B cell (primary cell): Measurements from ENCODE around the gene ERRFI1. TPM values are rescaled to one million over a fixed set of nuclear protein-coding genes. Genes with fewer than 3 reads are reported as not detected.

Experiments used
- ATAC-seq: fragments of 200-7000 bp; cut with Tn5 transposase; one replicate; pipeline ENCODE4 v1.10.0; 2021; ENCODE audit warnings: low read depth, mild to moderate bottlenecking, moderate number of reproducible peaks, moderate library complexity
- CTCF ChIA-PET: fragments of 350-600 bp; sonication (Branson Sonifier 250); formaldehyde crosslinking; loops from one replicate; lab custom pipeline; 2021; ENCODE audit warnings: antibody characterized with exemption, inconsistent platforms; lab: Charles Lee
- POLR2A ChIA-PET: fragments of 350-600 bp; sonication (Branson Sonifier 250); formaldehyde crosslinking; loops from one replicate; lab custom pipeline; 2021; ENCODE audit warnings: antibody characterized with exemption; lab: Charles Lee
- DNase-seq: peaks from one replicate; pipeline ENCODE4 v3.0.0; 2013
- H2AFZ ChIP-seq: 2 replicates; pipeline ENCODE4 v1.6.1; 2012; ENCODE audit warnings: mild to moderate bottlenecking, low read depth, low read length; ENCODE audit not compliant: insufficient read depth, poor library complexity, severe bottlenecking
- H3K27ac ChIP-seq, 2 donors: 1 replicate in 1 of 2; 2 replicates in 1 of 2; pipeline ENCODE4 v1.5.1; 2012 to 2013; ENCODE audit warnings: low read length in 2 of 2, mild to moderate bottlenecking in 2 of 2, moderate library complexity in 1 of 2
- H3K27me3 ChIP-seq, 4 experiments: fragments of 200-600 bp in 1 of 4; sonication (generic) in 1 of 4; replicated peaks in 1 of 4; 1 replicate in 2 of 4; 2 replicates in 2 of 4; pipeline versions ENCODE4 v1.6.1 to v1.7.0; 2013 to 2016; ENCODE audit warnings: low read length in 3 of 4, mild to moderate bottlenecking in 2 of 4, mixed read lengths in 1 of 4, moderate library complexity in 1 of 4; ENCODE audit not compliant: insufficient read depth in 4 of 4, control insufficient read depth in 3 of 4; ENCODE audit errors: control extremely low read depth in 1 of 4
- H3K36me3 ChIP-seq, 2 experiments: replicated peaks in 1 of 2; 1 replicate in 1 of 2; 2 replicates in 1 of 2; pipeline versions ENCODE4 v1.6.1 to v1.7.1; 2013; ENCODE audit warnings: low read length in 1 of 2; ENCODE audit not compliant: insufficient read depth in 2 of 2, control insufficient read depth in 1 of 2; ENCODE audit errors: control extremely low read depth in 1 of 2, extremely low read depth in 1 of 2
- H3K4me1 ChIP-seq, 2 donors: fragments of 200-600 bp in 1 of 2; sonication (generic) in 1 of 2; 1 replicate in 1 of 2; 2 replicates in 1 of 2; pipeline versions ENCODE4 v1.5.1 to v1.6.1; 2013 to 2017; ENCODE audit warnings: low read length in 2 of 2; ENCODE audit not compliant: control insufficient read depth in 2 of 2, insufficient read depth in 2 of 2
- H3K4me2 ChIP-seq: replicated peaks from 2 replicates; pipeline ENCODE3; 2012; ENCODE audit warnings: mild to moderate bottlenecking, low read depth, low read length; ENCODE audit not compliant: poor library complexity, severe bottlenecking
- H3K4me3 ChIP-seq, 5 experiments: fragments of 200-600 bp in 1 of 5; sonication (generic) in 1 of 5; 1 replicate in 3 of 5; 2 replicates in 2 of 5; pipeline versions ENCODE4 v1.5.1 to v1.7.0; 2011 to 2016; ENCODE audit warnings: low read length in 4 of 5, mild to moderate bottlenecking in 4 of 5, low read depth in 2 of 5, control low read depth in 1 of 5, moderate library complexity in 1 of 5; ENCODE audit not compliant: insufficient read depth in 1 of 5; ENCODE audit errors: control extremely low read depth in 1 of 5, extremely low read depth in 1 of 5
- H3K79me2 ChIP-seq: fragments of 200-600 bp; sonication (generic); one replicate; pipeline ENCODE4 v1.6.0; 2016; ENCODE audit warnings: low read length; ENCODE audit not compliant: control insufficient read depth, insufficient read depth
- H3K9ac ChIP-seq: fragments of 200-600 bp; sonication (generic); 2 replicates; pipeline ENCODE4 v1.6.1; 2017; ENCODE audit warnings: mild to moderate bottlenecking, low read length, moderate library complexity
- H3K9me3 ChIP-seq, 3 donors: one replicate each; pipeline versions ENCODE4 v1.6.1 to v1.7.1; 2013; ENCODE audit warnings: low read length in 2 of 3; ENCODE audit not compliant: control insufficient read depth in 2 of 3, insufficient read depth in 1 of 3; ENCODE audit errors: control extremely low read depth in 1 of 3
- H4K20me1 ChIP-seq: 2 replicates; pipeline ENCODE4 v1.6.0; 2012; ENCODE audit warnings: mild to moderate bottlenecking, low read length; ENCODE audit not compliant: insufficient read depth, control insufficient read depth, poor library complexity, severe bottlenecking
- H3K27ac Mint-ChIP-seq: one replicate; pipeline ENCODE4 v1.8.0; 2021; ENCODE audit warnings: mixed read lengths
- H3K27me3 Mint-ChIP-seq: one replicate; pipeline ENCODE4 v1.8.0; 2021; ENCODE audit warnings: mixed read lengths
- H3K4me1 Mint-ChIP-seq: one replicate; pipeline ENCODE4 v1.8.0; 2021; ENCODE audit warnings: mixed read lengths
- H3K4me3 Mint-ChIP-seq: one replicate; pipeline ENCODE4 v1.8.0; 2021; ENCODE audit warnings: mixed read lengths
- H3K9me3 Mint-ChIP-seq: one replicate; pipeline ENCODE4 v1.8.0; 2022; ENCODE audit warnings: mixed read lengths; ENCODE audit not compliant: insufficient read depth
- EZH2 ChIP-seq: IDR thresholded peaks from 2 replicates; pipeline ENCODE4 v1.6.1; 2012; ENCODE audit warnings: borderline replicate concordance, low read depth, mild to moderate bottlenecking, moderate library complexity, low read length; ENCODE audit not compliant: insufficient read depth, poor library complexity, severe bottlenecking
- WGBS: methylation state at CpG from one replicate; pipeline ENCODE4 v1.1.5; 2013; ENCODE audit warnings: missing lambda C conversion rate; ENCODE audit not compliant: insufficient coverage; 5-methylcytosine and 5-hydroxymethylcytosine counted together
- intact Hi-C: fragments of 100-400 bp; cut with micrococcal nuclease; formaldehyde crosslinking; loops from one replicate; pipeline ENCODE4 v1.10.0; 2022
- polyA plus RNA-seq: library from polyadenylated mRNA; depleted of rRNA; stranded (reverse); fragments of >200 nt; gene quantifications from 2 replicates; pipeline ENCODE4 v1.2.3, GENCODE V29; 2012
- total RNA-seq, 2 donors: library from RNA; stranded (reverse); fragments of 120-200 nt in 1 of 2; gene quantifications; 1 replicate in 1 of 2; 2 replicates in 1 of 2; pipeline versions ENCODE4 v1.2.3 to v1.2.4, GENCODE V29; 2013 to 2022
- TF ChIP-seq, protein P1 (sequence below): fragments of 200-600 bp; IDR thresholded peaks from one replicate; pipeline ENCODE4 v1.8.0; 2022; ENCODE audit warnings: antibody characterized with exemption, mild to moderate bottlenecking

ERRFI1 gene
- total and polyA plus RNA-seq, 2 donors (not counting 1 experiment from before 2014, with no cell fraction given) = 1.5 to 2.0 TPM

DNA sequence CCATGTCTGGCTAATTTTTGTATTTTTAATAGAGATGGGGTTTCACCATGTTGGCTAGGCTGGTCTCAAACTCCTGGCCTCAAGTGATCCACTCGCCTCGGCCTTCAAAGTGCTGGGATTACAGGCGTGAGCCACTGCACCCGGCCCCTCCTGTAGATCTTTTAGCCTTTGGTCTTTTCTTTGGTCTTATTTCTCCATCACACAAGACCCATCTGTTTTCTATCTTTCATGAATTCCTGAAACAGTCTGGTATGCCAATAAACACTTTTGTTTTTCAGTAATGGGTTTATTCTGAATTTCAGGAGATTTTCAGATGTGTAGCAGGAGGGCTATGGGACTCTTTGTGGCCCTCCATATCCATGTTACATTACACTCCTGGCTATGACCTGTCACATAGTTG, 23.2 kb downstream of the ERRFI1 start:
- Mint-ChIP-seq H3K27me3 (no peaks in the 10 kb centered on the region), H3K4me3 (no peak overlapping the region), H3K4me1 (no peaks in the 10 kb centered on the region), H3K9me3 (no peaks in the 10 kb centered on the region), H3K27ac (no peak overlapping the region)
- TF ChIP-seq, protein P1, sequence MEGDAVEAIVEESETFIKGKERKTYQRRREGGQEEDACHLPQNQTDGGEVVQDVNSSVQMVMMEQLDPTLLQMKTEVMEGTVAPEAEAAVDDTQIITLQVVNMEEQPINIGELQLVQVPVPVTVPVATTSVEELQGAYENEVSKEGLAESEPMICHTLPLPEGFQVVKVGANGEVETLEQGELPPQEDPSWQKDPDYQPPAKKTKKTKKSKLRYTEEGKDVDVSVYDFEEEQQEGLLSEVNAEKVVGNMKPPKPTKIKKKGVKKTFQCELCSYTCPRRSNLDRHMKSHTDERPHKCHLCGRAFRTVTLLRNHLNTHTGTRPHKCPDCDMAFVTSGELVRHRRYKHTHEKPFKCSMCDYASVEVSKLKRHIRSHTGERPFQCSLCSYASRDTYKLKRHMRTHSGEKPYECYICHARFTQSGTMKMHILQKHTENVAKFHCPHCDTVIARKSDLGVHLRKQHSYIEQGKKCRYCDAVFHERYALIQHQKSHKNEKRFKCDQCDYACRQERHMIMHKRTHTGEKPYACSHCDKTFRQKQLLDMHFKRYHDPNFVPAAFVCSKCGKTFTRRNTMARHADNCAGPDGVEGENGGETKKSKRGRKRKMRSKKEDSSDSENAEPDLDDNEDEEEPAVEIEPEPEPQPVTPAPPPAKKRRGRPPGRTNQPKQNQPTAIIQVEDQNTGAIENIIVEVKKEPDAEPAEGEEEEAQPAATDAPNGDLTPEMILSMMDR = no peak
- no peak for TF ChIP-seq EZH2
- Histone ChIP-seq H3K36me3 (peaks cover 0 to 3% of the 10 kb centered on the region in 2 experiments), H2AFZ (no peak overlapping the region), H3K4me1 (no peaks in the 10 kb centered on the region), H3K9ac (no peak overlapping the region), H3K4me2 (no peak overlapping the region), H4K20me1 (no peaks in the 10 kb centered on the region), H3K27me3 (no peaks in the 10 kb centered on the region), H3K27ac (no peak overlapping the region), H3K79me2 (no peaks in the 10 kb centered on the region), H3K9me3 (no peaks in the 10 kb centered on the region), H3K4me3 (no peak overlapping the region)
- DNase-seq (no peak), ATAC-seq (no peak)
- intact Hi-C loops = no loop called here
- POLR2A ChIA-PET = no interaction called here
- 98% methylated on average over 4 of the region's 4 CpGs for WGBS
- CTCF ChIA-PET = interaction anchor here (1.1 kb wide), 1 partner anchor 11 kb away, joined by 3 read pairs; no protein-coding TSS in a partner anchor

DNA sequence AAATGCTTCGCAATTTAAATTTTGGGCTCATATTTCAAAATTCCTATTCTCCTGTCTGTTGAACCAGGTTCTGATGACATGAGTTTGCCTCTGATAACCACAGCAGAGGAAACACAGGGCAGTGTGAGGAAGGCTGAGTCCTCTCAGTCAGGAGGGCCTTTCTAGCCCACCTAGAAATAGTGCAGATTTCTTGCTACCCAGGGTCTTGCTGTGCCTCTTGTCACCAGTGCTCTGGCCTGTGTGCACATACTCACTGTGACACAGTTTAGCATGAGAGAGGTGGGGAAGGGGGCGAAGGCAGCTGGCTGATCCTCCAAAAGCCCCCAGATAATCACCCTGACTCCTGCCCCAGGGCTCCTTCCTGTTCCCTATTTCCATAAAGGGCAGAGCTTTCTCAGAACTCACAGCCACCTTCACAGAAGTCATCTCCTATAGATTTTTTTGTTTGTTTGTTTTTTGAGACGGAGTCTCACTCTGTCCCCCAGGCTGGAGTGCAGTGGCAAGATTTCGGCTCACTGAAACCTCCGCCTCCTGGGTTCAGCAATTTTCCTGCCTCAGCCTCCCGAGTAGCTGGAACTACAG, 23.7 kb downstream of the ERRFI1 start:
- Mint-ChIP-seq H3K27ac (no peak overlapping the region), H3K4me1 (no peaks in the 10 kb centered on the region), H3K4me3 (no peak overlapping the region), H3K9me3 (no peaks in the 10 kb centered on the region), H3K27me3 (no peaks in the 10 kb centered on the region)
- Histone ChIP-seq H3K36me3 (peaks cover 0 to 3% of the 10 kb centered on the region in 2 experiments), H3K4me3 (no peak overlapping the region), H3K27me3 (no peaks in the 10 kb centered on the region), H3K79me2 (no peaks in the 10 kb centered on the region), H3K9me3 (no peaks in the 10 kb centered on the region), H3K4me2 (no peak overlapping the region), H2AFZ (no peak overlapping the region), H3K4me1 (no peaks in the 10 kb centered on the region), H3K27ac (no peak overlapping the region), H4K20me1 (no peaks in the 10 kb centered on the region), H3K9ac (no peak overlapping the region)
- intact Hi-C loops = no loop called here
- WGBS = 98% methylated on average over 4 of the region's 6 CpGs
- ATAC-seq (no peak), DNase-seq (no peak)
- ChIA-PET CTCF (interaction anchor here (1.1 kb wide), 1 partner anchor 11 kb away, joined by 3 read pairs; no protein-coding TSS in a partner anchor), POLR2A (interaction anchor here (0.5 kb wide), 1 partner anchor 194 kb away, joined by 6 read pairs; no protein-coding TSS in a partner anchor)
- TF ChIP-seq, protein P1 = no peak
- TF ChIP-seq EZH2 = no peak
